ENCODE measurements around the gene LSAMP.

LSAMP gene

GRCh38 chr3:115912372-115912771 lies 532.9 kb downstream of the LSAMP start:
- no peak for DNase-seq (ENCODE audit: low spot score)
- no peak for TF ChIP-seq CTCF (IDR thresholded peaks at IDR 0.05; ENCODE audit: extremely low read depth, missing control alignments)

DNA sequence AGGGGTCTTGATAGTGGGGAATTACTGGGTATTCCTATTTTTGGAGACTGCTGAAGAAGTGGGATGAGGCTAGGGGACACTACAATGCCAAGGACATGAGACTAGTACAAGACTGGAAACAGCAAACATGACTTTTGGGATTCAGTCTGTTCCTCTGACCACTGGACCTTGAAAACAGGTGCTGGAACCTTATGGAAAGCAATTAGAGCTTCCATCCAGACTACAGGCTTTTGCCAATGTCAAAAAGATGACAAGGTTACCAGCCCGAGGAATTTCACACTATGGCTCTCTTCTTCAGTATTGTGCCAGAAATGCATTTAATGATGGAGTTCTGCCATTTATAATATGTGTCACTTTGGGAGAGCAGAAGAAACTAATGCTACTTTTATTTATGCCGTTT lies 539.4 kb downstream of the LSAMP start:
- no peak for DNase-seq (ENCODE audit: low spot score)
- no peak for TF ChIP-seq CTCF (IDR thresholded peaks at IDR 0.05; ENCODE audit: extremely low read depth, missing control alignments)

DNA sequence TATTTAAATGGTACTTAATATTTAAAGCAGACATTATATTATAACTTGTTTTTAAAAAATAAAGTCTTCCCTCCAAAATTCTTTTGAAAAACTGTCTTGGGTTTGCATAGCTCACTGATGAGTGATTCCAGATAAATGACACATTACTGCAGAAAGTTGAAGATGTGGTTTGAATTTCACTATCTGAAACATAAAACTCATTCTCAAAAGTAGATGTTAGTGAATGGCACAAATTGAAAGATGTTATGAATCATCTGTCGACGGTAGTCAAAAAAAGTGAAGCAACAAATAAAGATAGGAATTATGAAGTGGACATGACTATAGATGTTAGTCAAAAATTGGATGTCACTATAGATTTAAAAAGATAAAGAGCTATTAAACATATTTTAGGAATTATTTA lies 541.4 kb downstream of the LSAMP start:
- DNase-seq (ENCODE audit: low spot score), result no peak
- no peak for TF ChIP-seq CTCF (IDR thresholded peaks at IDR 0.05; ENCODE audit: extremely low read depth, missing control alignments)

GRCh38 chr3:115901008-115901407 lies 544.3 kb downstream of the LSAMP start:
- TF ChIP-seq CTCF (IDR thresholded peaks at IDR 0.05; ENCODE audit: extremely low read depth, missing control alignments), result no peak
- no peak for DNase-seq (ENCODE audit: low spot score)

GRCh38 chr3:115899535-115899934 lies 545.8 kb downstream of the LSAMP start:
- TF ChIP-seq CTCF (IDR thresholded peaks at IDR 0.05; ENCODE audit: extremely low read depth, missing control alignments), result no peak
- DNase-seq (ENCODE audit: low spot score), result no peak

DNA sequence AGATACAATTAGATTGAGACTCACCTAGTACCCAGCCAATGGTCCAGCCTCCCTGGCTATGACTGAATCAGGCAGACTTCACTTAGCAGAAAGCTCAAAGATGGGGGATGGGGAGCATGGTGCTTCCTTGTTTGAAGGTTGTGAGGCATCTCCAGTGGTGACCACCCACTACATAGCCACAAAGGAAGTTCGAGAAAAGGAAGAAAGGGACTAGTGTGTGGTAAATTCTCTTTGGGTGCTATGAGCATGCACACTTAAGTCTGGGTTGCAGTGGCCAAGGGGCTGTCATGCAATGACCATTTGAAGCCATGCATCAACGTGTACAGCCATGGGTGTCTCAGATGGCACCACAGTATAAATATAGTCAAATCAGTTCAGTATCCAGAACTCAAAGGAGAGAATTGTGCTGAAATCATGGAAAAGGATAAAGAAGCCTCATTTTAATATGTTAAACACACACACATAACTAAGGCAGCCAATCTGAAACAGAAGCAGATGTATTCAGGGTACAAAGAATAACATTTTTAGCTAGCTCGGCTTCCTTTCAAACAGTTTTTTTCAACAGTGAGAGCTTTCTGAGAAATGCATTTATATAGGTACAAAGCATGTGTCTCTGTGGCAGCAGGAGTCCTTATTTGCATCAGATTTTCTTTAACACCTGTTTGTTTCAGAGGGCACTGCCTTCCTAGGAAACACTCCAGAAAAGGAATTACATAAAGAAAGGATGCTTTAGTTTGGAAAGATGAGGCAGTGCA lies 546.5 kb downstream of the LSAMP start:
- no peak for DNase-seq (ENCODE audit: low spot score)
- no peak for TF ChIP-seq CTCF (IDR thresholded peaks at IDR 0.05; ENCODE audit: extremely low read depth, missing control alignments)

GRCh38 chr3:115891006-115891636 lies 554.2 kb downstream of the LSAMP start:
- TF ChIP-seq CTCF (IDR thresholded peaks at IDR 0.05; ENCODE audit: extremely low read depth, missing control alignments), result no peak
- DNase-seq (ENCODE audit: low spot score), result no peak

Measured in GM20000 (cell line).